ENCODE results near the gene DYNC1LI1.

- TF ChIP-seq CTCF (IDR thresholded peaks at IDR 0.05) (no peak), POLR2A (IDR thresholded peaks at IDR 0.05) (no peak)
These were observed 8.0 kb downstream of the DYNC1LI1 start for GRCh38 chr3:32562640-32563039.

Data from lower leg skin (tissue), 3 donors.